GM23338 (cell line): Measurements from ENCODE around the gene HHATL. TPM values are rescaled to one million over a fixed set of nuclear protein-coding genes. Genes with fewer than 3 reads are reported as not detected.
"Not testable (repeated sequence)": the region's sequence is repeated elsewhere in the genome, so short reads cannot be mapped to it uniquely, and the experiment has no call there.

Source experiments
- ATAC-seq: fragments of 200-7000 bp; cut with Tn5 transposase; 3 replicates; pipeline ENCODE4 v1.9.1; 2020
- DNase-seq: peaks from one replicate; pipeline ENCODE4 v3.0.0-alpha.2; 2015; ENCODE audit warnings: low spot score
- H2AFZ ChIP-seq: fragments of 200-600 bp; sonication (generic); 2 replicates; pipeline ENCODE4 v1.8.0; 2016; ENCODE audit warnings: antibody characterized with exemption, mild to moderate bottlenecking, moderate library complexity
- H3F3A ChIP-seq: fragments of 200-600 bp; sonication (generic); replicated peaks from 2 replicates; pipeline ENCODE4 v1.8.0; 2017; ENCODE audit warnings: antibody characterized with exemption, mixed run types, low read depth
- H3K27ac ChIP-seq: fragments of 200-600 bp; sonication (generic); 2 replicates; pipeline ENCODE4 v1.6.1; 2016; ENCODE audit warnings: low read depth
- H3K27me3 ChIP-seq: fragments of 200-600 bp; sonication (generic); 2 replicates; pipeline ENCODE4 v1.8.0; 2016; ENCODE audit warnings: mild to moderate bottlenecking, mixed run types, moderate library complexity; ENCODE audit not compliant: insufficient read depth
- H3K36me3 ChIP-seq: fragments of 200-600 bp; sonication (generic); 2 replicates; pipeline ENCODE4 v1.8.0; 2016; ENCODE audit warnings: mild to moderate bottlenecking; ENCODE audit not compliant: insufficient read depth
- H3K4me1 ChIP-seq: fragments of 200-600 bp; sonication (generic); 2 replicates; pipeline ENCODE4 v1.8.0; 2016; ENCODE audit warnings: mild to moderate bottlenecking, moderate library complexity; ENCODE audit not compliant: insufficient read depth
- H3K4me2 ChIP-seq: fragments of 200-600 bp; sonication (generic); 2 replicates; pipeline ENCODE4 v1.7.1; 2017; ENCODE audit warnings: mixed run types
- H3K4me3 ChIP-seq: fragments of 200-600 bp; sonication (generic); 2 replicates; pipeline ENCODE4 v1.6.1; 2016; ENCODE audit warnings: mixed run types
- H3K79me2 ChIP-seq: fragments of 200-600 bp; sonication (generic); replicated peaks from 2 replicates; pipeline ENCODE4 v1.8.0; 2017; ENCODE audit warnings: mild to moderate bottlenecking; ENCODE audit not compliant: insufficient read depth
- H3K9me2 ChIP-seq: fragments of 200-600 bp; sonication (generic); 2 replicates; pipeline ENCODE4 v1.8.0; 2017; ENCODE audit not compliant: insufficient read depth
- H4K20me1 ChIP-seq: fragments of 200-600 bp; sonication (generic); replicated peaks from 2 replicates; pipeline ENCODE4 v1.8.0; 2017; ENCODE audit warnings: mild to moderate bottlenecking; ENCODE audit not compliant: insufficient read depth
- H3K27ac Mint-ChIP-seq: 2 replicates; pipeline ENCODE4 v1.8.0; 2020; ENCODE audit warnings: inconsistent platforms, mild to moderate bottlenecking, moderate library complexity, mixed read lengths
- H3K27me3 Mint-ChIP-seq: 3 replicates; pipeline ENCODE4 v1.8.0; 2022; ENCODE audit warnings: low read depth, mild to moderate bottlenecking, moderate library complexity, mixed read lengths, inconsistent platforms; ENCODE audit not compliant: insufficient read depth, poor library complexity
- H3K36me3 Mint-ChIP-seq: 3 replicates; pipeline ENCODE4 v1.8.0; 2021; ENCODE audit warnings: low read depth, mild to moderate bottlenecking, inconsistent platforms, moderate library complexity, mixed read lengths
- H3K4me1 Mint-ChIP-seq: 3 replicates; pipeline ENCODE4 v1.8.0; 2020; ENCODE audit warnings: mild to moderate bottlenecking, inconsistent platforms, mixed read lengths
- H3K4me3 Mint-ChIP-seq: 3 replicates; pipeline ENCODE4 v1.8.0; 2021; ENCODE audit warnings: moderate library complexity, mild to moderate bottlenecking, inconsistent platforms, mixed read lengths
- H3K9me3 Mint-ChIP-seq: 3 replicates; pipeline ENCODE4 v1.8.0; 2020; ENCODE audit warnings: moderate library complexity, mild to moderate bottlenecking, inconsistent platforms, mixed read lengths
- CREB1 ChIP-seq: fragments of 250-450 bp; sonication (Bioruptor Pico); IDR thresholded peaks from 2 replicates; pipeline ENCODE4 v1.5.0; 2020; ENCODE audit warnings: low read depth, mild to moderate bottlenecking, moderate library complexity
- EZH2 ChIP-seq: fragments of 200-600 bp; sonication (generic); IDR thresholded peaks from one replicate; pipeline ENCODE4 v1.8.0; 2017; ENCODE audit warnings: antibody characterized with exemption, mild to moderate bottlenecking, low read depth; ENCODE audit not compliant: unreplicated experiment
- JUNB ChIP-seq: IDR thresholded peaks from one replicate; pipeline ENCODE4 v1.6.1; 2016; ENCODE audit warnings: antibody characterized with exemption; ENCODE audit not compliant: unreplicated experiment
- ZNF331 ChIP-seq: fragments of 250-450 bp; sonication (Bioruptor Pico); IDR thresholded peaks from 2 replicates; pipeline ENCODE4 v1.5.0; 2020; ENCODE audit warnings: low read depth, mild to moderate bottlenecking, moderate library complexity
- polyA plus RNA-seq: library from polyadenylated mRNA; unstranded; fragments of >200 nt; fragmentation: Nextera tagmentation; extraction: Ambion mirVana; gene quantifications from 2 replicates; pipeline ENCODE4 v1.2.1, GENCODE V29; 2016
- total RNA-seq: library from RNA; depleted of rRNA; stranded (reverse); fragments of >200 nt; shearing (Covaris generic); gene quantifications from 2 replicates; pipeline ENCODE4 v1.2.3, GENCODE V29; 2014
- TF ChIP-seq, protein P1 (sequence below): fragments of 250-450 bp; sonication (Bioruptor Pico); IDR thresholded peaks from 2 replicates; pipeline ENCODE4 v1.5.0; 2020; ENCODE audit warnings: mild to moderate bottlenecking, moderate library complexity

HHATL gene
- total and polyA plus RNA-seq, 2 experiments from 2014 or later: not detected

DNA sequence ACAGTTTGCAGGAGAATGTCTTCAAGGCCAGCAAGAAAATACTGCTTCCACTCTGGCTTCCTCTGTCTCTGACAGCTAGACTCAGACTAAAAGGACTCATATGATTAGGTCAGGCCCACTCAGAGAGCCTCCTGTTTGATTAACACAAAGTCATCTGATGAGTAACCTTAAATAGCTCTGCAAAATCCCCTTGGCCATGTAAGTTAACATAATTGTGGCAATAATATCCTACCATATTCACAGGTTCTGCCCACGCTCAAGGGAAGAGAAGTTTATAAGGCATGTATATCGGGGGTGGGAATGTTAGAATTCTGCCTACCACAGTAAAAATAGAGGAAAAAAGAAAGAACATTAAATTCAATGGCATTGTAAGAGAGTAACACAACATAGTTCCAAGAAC, 20.6 kb upstream of the HHATL start:
- no peak for ATAC-seq
- TF ChIP-seq JUNB: no peak
- no peak for TF ChIP-seq EZH2
- TF ChIP-seq ZNF331 (CRISPR knock-in tag): no peak
- no peak for TF ChIP-seq CREB1
- TF ChIP-seq, protein P1, sequence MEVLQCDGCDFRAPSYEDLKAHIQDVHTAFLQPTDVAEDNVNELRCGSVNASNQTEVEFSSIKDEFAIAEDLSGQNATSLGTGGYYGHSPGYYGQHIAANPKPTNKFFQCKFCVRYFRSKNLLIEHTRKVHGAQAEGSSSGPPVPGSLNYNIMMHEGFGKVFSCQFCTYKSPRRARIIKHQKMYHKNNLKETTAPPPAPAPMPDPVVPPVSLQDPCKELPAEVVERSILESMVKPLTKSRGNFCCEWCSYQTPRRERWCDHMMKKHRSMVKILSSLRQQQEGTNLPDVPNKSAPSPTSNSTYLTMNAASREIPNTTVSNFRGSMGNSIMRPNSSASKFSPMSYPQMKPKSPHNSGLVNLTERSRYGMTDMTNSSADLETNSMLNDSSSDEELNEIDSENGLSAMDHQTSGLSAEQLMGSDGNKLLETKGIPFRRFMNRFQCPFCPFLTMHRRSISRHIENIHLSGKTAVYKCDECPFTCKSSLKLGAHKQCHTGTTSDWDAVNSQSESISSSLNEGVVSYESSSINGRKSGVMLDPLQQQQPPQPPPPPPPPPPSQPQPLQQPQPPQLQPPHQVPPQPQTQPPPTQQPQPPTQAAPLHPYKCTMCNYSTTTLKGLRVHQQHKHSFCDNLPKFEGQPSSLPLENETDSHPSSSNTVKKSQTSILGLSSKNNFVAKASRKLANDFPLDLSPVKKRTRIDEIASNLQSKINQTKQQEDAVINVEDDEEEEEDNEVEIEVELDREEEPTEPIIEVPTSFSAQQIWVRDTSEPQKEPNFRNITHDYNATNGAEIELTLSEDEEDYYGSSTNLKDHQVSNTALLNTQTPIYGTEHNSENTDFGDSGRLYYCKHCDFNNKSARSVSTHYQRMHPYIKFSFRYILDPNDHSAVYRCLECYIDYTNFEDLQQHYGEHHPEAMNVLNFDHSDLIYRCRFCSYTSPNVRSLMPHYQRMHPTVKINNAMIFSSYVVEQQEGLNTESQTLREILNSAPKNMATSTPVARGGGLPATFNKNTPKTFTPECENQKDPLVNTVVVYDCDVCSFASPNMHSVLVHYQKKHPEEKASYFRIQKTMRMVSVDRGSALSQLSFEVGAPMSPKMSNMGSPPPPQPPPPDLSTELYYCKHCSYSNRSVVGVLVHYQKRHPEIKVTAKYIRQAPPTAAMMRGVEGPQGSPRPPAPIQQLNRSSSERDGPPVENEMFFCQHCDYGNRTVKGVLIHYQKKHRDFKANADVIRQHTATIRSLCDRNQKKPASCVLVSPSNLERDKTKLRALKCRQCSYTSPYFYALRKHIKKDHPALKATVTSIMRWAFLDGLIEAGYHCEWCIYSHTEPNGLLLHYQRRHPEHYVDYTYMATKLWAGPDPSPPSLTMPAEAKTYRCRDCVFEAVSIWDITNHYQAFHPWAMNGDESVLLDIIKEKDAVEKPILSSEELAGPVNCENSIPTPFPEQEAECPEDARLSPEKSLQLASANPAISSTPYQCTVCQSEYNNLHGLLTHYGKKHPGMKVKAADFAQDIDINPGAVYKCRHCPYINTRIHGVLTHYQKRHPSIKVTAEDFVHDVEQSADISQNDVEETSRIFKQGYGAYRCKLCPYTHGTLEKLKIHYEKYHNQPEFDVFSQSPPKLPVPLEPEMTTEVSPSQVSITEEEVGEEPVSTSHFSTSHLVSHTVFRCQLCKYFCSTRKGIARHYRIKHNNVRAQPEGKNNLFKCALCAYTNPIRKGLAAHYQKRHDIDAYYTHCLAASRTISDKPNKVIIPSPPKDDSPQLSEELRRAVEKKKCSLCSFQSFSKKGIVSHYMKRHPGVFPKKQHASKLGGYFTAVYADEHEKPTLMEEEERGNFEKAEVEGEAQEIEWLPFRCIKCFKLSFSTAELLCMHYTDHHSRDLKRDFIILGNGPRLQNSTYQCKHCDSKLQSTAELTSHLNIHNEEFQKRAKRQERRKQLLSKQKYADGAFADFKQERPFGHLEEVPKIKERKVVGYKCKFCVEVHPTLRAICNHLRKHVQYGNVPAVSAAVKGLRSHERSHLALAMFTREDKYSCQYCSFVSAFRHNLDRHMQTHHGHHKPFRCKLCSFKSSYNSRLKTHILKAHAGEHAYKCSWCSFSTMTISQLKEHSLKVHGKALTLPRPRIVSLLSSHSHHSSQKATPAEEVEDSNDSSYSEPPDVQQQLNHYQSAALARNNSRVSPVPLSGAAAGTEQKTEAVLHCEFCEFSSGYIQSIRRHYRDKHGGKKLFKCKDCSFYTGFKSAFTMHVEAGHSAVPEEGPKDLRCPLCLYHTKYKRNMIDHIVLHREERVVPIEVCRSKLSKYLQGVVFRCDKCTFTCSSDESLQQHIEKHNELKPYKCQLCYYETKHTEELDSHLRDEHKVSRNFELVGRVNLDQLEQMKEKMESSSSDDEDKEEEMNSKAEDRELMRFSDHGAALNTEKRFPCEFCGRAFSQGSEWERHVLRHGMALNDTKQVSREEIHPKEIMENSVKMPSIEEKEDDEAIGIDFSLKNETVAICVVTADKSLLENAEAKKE (CRISPR knock-in tag): no peak
- Histone ChIP-seq H3F3A (no peaks in the 10 kb centered on the region), H3K27me3 (no peaks in the 10 kb centered on the region), H2AFZ (no peak overlapping the region), H3K4me2 (no peak overlapping the region), H3K4me1 (no peaks in the 10 kb centered on the region), H3K36me3 (no peaks in the 10 kb centered on the region), H3K4me3 (no peak overlapping the region), H3K79me2 (no peaks in the 10 kb centered on the region), H4K20me1 (no peaks in the 10 kb centered on the region), H3K27ac (no peak overlapping the region), H3K9me2 (no peaks in the 10 kb centered on the region)
- no peak for DNase-seq
- no peaks in the 10 kb centered on the region for H3K27me3 Mint-ChIP-seq
- peaks cover 3% of the 10 kb centered on the region; the same call in 2 of the 3 replicates for H3K9me3 Mint-ChIP-seq
- no peaks in the 10 kb centered on the region for H3K36me3 Mint-ChIP-seq
- H3K4me3 Mint-ChIP-seq: no peak overlapping the region
- H3K4me1 Mint-ChIP-seq: peaks cover 8% of the 10 kb centered on the region
- H3K27ac Mint-ChIP-seq: no peak overlapping the region

GRCh38 chr3:42722442-42722841, 19.8 kb upstream of the HHATL start:
- not testable (repeated sequence) for H4K20me1 ChIP-seq, H3K4me1 ChIP-seq, H3K27ac Mint-ChIP-seq, H3K27me3 Mint-ChIP-seq, H2AFZ ChIP-seq, H3K9me3 Mint-ChIP-seq, H3K27me3 ChIP-seq, H3K4me3 Mint-ChIP-seq, H3K36me3 Mint-ChIP-seq, H3K36me3 ChIP-seq, ATAC-seq, H3K4me3 ChIP-seq, H3F3A ChIP-seq, H3K4me2 ChIP-seq, H3K27ac ChIP-seq, DNase-seq, H3K9me2 ChIP-seq, H3K79me2 ChIP-seq, H3K4me1 Mint-ChIP-seq
